CD14-positive monocyte (primary cell): Measurements from ENCODE around the gene SERPING1. TPM values are rescaled to one million over a fixed set of nuclear protein-coding genes. Genes with fewer than 3 reads are reported as not detected.

Source experiments
- DNase-seq, 3 donors: peaks; one replicate each; pipeline ENCODE4 v3.0.0-alpha.2; 2011 to 2022
- H2AFZ ChIP-seq: 2 replicates; pipeline ENCODE4 v1.6.0; 2012; ENCODE audit warnings: mild to moderate bottlenecking, low read depth, low read length, inconsistent platforms; ENCODE audit not compliant: insufficient read depth, poor library complexity, severe bottlenecking
- H3K27ac ChIP-seq, 2 donors: 1 replicate in 1 of 2; 2 replicates in 1 of 2; pipeline ENCODE4 v1.5.1; 2012 to 2013; ENCODE audit warnings: low read length in 2 of 2, control low read depth in 1 of 2, inconsistent platforms in 1 of 2, low read depth in 1 of 2, mild to moderate bottlenecking in 1 of 2
- H3K27me3 ChIP-seq, 2 donors: one replicate each; pipeline versions ENCODE4 v1.6.0 to v1.6.1; 2011 to 2013; ENCODE audit warnings: low read length in 2 of 2; ENCODE audit not compliant: control insufficient read depth in 2 of 2, insufficient read depth in 2 of 2
- H3K36me3 ChIP-seq, 2 donors: replicated peaks in 1 of 2; 1 replicate in 1 of 2; 2 replicates in 1 of 2; pipeline versions ENCODE4 v1.5.1 to v1.6.1; 2012 to 2013; ENCODE audit warnings: low read length in 2 of 2, control low read depth in 1 of 2, inconsistent platforms in 1 of 2, mild to moderate bottlenecking in 1 of 2; ENCODE audit not compliant: insufficient read depth in 2 of 2, control insufficient read depth in 1 of 2
- H3K4me1 ChIP-seq, 2 donors: 1 replicate in 1 of 2; 2 replicates in 1 of 2; pipeline versions ENCODE4 v1.5.1 to v1.6.1; 2012 to 2013; ENCODE audit warnings: low read length in 2 of 2, control low read depth in 1 of 2, inconsistent platforms in 1 of 2, mild to moderate bottlenecking in 1 of 2, moderate library complexity in 1 of 2; ENCODE audit not compliant: insufficient read depth in 2 of 2, control insufficient read depth in 1 of 2
- H3K4me2 ChIP-seq: replicated peaks from 2 replicates; pipeline ENCODE3; 2012; ENCODE audit warnings: low read length, moderate library complexity, mild to moderate bottlenecking; ENCODE audit not compliant: poor library complexity, severe bottlenecking; ENCODE audit errors: extremely low read depth
- H3K4me3 ChIP-seq, 3 experiments: fragments of 200-600 bp in 1 of 3; sonication (generic) in 1 of 3; replicated peaks in 1 of 3; 1 replicate in 2 of 3; 2 replicates in 1 of 3; pipeline ENCODE4 v1.5.1; 2011 to 2013; ENCODE audit warnings: low read length in 3 of 3, mild to moderate bottlenecking in 3 of 3, control low read depth in 2 of 3, low read depth in 2 of 3, inconsistent platforms in 1 of 3, moderate library complexity in 1 of 3
- H3K79me2 ChIP-seq: 2 replicates; pipeline ENCODE4 v1.6.0; 2012; ENCODE audit warnings: mild to moderate bottlenecking, control low read depth, inconsistent platforms, low read length, moderate library complexity; ENCODE audit not compliant: insufficient read depth
- H3K9ac ChIP-seq: 2 replicates; pipeline ENCODE4 v1.6.0; 2017; ENCODE audit warnings: low read length, mild to moderate bottlenecking; ENCODE audit not compliant: insufficient read depth, poor library complexity, severe bottlenecking
- H3K9me3 ChIP-seq, 2 donors: replicated peaks in 1 of 2; 1 replicate in 1 of 2; 2 replicates in 1 of 2; pipeline versions ENCODE4 v1.5.1 to v1.6.1; 2012 to 2013; ENCODE audit warnings: low read length in 2 of 2, control low read depth in 1 of 2; ENCODE audit not compliant: control insufficient read depth in 1 of 2, insufficient read depth in 1 of 2
- H4K20me1 ChIP-seq: 2 replicates; pipeline ENCODE4 v1.6.0; 2012; ENCODE audit warnings: mild to moderate bottlenecking, low read length, control low read depth, moderate library complexity; ENCODE audit not compliant: insufficient read depth
- H3K27ac Mint-ChIP-seq, 7 donors: one replicate each; pipeline ENCODE4 v1.8.0; 2020; ENCODE audit warnings: mild to moderate bottlenecking in 7 of 7, mixed read lengths in 7 of 7, moderate library complexity in 6 of 7, inconsistent platforms in 2 of 7
- H3K27me3 Mint-ChIP-seq, 3 donors: one replicate each; pipeline ENCODE4 v1.8.0; 2021 to 2022; ENCODE audit warnings: low read depth in 3 of 3, mild to moderate bottlenecking in 3 of 3, mixed read lengths in 3 of 3, moderate library complexity in 3 of 3, inconsistent platforms in 1 of 3
- H3K36me3 Mint-ChIP-seq, 2 donors: one replicate each; pipeline ENCODE4 v1.8.0; 2020; ENCODE audit warnings: mixed read lengths in 2 of 2, inconsistent platforms in 1 of 2, mild to moderate bottlenecking in 1 of 2
- H3K4me1 Mint-ChIP-seq: one replicate; pipeline ENCODE4 v1.8.0; 2020; ENCODE audit warnings: mild to moderate bottlenecking, mixed read lengths
- H3K4me3 Mint-ChIP-seq, 2 donors: one replicate each; pipeline ENCODE4 v1.8.0; 2020; ENCODE audit warnings: mild to moderate bottlenecking in 2 of 2, mixed read lengths in 2 of 2, moderate library complexity in 1 of 2
- H3K9me3 Mint-ChIP-seq, 7 donors: one replicate each; pipeline ENCODE4 v1.8.0; 2020 to 2022; ENCODE audit warnings: mixed read lengths in 7 of 7, mild to moderate bottlenecking in 6 of 7, moderate library complexity in 6 of 7, inconsistent platforms in 2 of 7
- WGBS: methylation state at CpG from one replicate; pipeline ENCODE4 v1.1.5; 2013; ENCODE audit warnings: missing lambda C conversion rate; ENCODE audit not compliant: insufficient coverage; 5-methylcytosine and 5-hydroxymethylcytosine counted together
- intact Hi-C, 2 donors: fragments of 100-400 bp; cut with micrococcal nuclease; formaldehyde crosslinking; loops; one replicate each; pipeline versions ENCODE4 v1.15.0 to v1.15.1; 2023
- polyA plus RNA-seq, 3 donors: library from polyadenylated mRNA; depleted of rRNA in 1 of 3; unstranded in 2 of 3; stranded (reverse) in 1 of 3; fragments of 300-500 nt in 2 of 3; fragments of >200 nt in 1 of 3; fragmentation: Illumina TruSeq in 2 of 3; gene quantifications; 1 replicate in 2 of 3; 2 replicates in 1 of 3; pipeline ENCODE4 v1.2.3, GENCODE V29; 2012 to 2021
- TF ChIP-seq, protein P1 (sequence below): fragments of 200-600 bp; IDR thresholded peaks from one replicate; pipeline ENCODE4 v1.8.0; 2022; ENCODE audit warnings: antibody characterized with exemption, mild to moderate bottlenecking

The SERPING1 gene
- polyA plus RNA-seq, 3 donors, result 7.3 to 10.8 (median 8.5) TPM

DNA sequence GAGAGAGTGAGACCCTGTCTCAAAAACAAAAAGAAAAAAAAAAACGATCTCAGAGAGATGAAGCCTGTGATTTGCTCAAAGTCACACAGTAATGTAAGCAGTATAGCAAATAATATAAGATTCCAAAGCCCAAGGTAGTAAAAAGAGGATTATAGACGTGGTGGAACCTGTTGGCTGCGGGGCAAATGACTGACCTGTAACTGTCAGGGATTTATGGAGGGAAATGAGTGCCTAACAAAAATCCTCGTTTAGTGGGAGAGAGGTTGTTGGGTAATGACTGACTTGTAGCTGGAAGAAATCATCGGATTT, 59.4 kb downstream of the SERPING1 start:
- peak overlapping the region; percentile 51 to 98 (median 89) for H3K4me3 ChIP-seq
- H2AFZ ChIP-seq, result peak overlapping the region; percentile 99
- peaks cover 39% of the 10 kb centered on the region for H3K79me2 ChIP-seq
- TF ChIP-seq, protein P1, sequence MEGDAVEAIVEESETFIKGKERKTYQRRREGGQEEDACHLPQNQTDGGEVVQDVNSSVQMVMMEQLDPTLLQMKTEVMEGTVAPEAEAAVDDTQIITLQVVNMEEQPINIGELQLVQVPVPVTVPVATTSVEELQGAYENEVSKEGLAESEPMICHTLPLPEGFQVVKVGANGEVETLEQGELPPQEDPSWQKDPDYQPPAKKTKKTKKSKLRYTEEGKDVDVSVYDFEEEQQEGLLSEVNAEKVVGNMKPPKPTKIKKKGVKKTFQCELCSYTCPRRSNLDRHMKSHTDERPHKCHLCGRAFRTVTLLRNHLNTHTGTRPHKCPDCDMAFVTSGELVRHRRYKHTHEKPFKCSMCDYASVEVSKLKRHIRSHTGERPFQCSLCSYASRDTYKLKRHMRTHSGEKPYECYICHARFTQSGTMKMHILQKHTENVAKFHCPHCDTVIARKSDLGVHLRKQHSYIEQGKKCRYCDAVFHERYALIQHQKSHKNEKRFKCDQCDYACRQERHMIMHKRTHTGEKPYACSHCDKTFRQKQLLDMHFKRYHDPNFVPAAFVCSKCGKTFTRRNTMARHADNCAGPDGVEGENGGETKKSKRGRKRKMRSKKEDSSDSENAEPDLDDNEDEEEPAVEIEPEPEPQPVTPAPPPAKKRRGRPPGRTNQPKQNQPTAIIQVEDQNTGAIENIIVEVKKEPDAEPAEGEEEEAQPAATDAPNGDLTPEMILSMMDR, result no peak
- H3K9me3 Mint-ChIP-seq, result no peaks in the 10 kb centered on the region
- peaks cover 0 to 3% (median 0%) of the 10 kb centered on the region in 3 donors for H3K27me3 Mint-ChIP-seq
- H3K36me3 Mint-ChIP-seq, result peaks cover 25 to 28% of the 10 kb centered on the region in 2 donors
- H3K27ac ChIP-seq, result peak overlapping the region; percentile 61 to 88
- H3K4me3 Mint-ChIP-seq, result peak overlapping the region; percentile 86 to 99
- H4K20me1 ChIP-seq, result peaks cover 14% of the 10 kb centered on the region
- WGBS, result no CpG with 5 or more reads among the region's 5 CpGs
- H3K4me2 ChIP-seq, result peak overlapping the region; percentile 88
- no peaks in the 10 kb centered on the region for H3K9me3 ChIP-seq
- peak overlapping the region; percentile 70 for H3K9ac ChIP-seq
- H3K4me1 Mint-ChIP-seq, result peaks cover 31% of the 10 kb centered on the region
- peaks cover 38 to 41% of the 10 kb centered on the region in 2 donors for H3K4me1 ChIP-seq
- intact Hi-C loops, result loop anchor here in 1 of 2 donors (1.0 kb wide), 1 partner anchor 10 kb away; no protein-coding TSS in a partner anchor
- no peak for DNase-seq
- peak overlapping the region; percentile 51 to 97 (median 93) for H3K27ac Mint-ChIP-seq
- H3K36me3 ChIP-seq, result peaks cover 23 to 27% of the 10 kb centered on the region in 2 donors
- H3K27me3 ChIP-seq, result no peaks in the 10 kb centered on the region

DNA sequence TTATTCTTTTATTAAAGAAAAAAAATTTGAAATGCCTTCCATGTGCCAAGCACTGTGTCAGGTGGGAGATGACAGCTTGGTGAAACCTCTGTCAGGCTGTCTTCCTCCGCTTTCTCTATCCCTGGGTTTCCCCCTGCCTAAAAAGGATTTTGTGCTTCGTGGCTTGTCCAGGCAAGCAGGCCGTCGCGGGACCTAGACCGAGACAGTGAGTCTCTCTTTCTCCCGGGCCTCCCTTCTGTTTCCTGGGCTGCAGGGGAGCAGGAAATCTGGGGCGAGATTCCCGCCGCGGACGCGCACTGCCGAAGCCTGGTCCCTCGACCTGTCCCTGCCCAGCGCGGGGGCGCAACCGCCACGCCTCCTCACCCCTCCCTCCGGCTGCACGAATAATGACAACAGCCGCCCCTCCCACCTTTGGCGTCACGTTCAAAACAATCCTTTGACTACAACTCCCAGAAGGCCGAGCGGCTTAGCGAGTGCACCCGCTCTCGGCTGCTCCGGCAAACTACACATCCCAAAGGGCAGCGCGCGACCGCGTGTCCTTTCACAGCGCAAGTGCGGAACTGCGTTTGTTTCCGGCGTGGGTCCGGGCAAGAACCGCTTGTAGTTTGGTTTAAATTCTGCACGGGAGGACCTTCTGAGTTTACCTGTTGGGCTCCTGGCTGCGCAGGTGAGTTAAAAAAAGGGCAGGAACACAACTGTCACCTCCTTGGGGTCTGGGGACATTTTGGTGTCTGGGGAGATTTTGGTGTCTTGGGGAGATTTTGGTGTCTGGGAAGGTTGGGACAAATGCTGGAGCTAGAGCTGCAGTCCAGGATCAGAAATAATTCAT, 59.9 kb downstream of the SERPING1 start, which contains the start of gene CLP1:
Gene CLP1 (plus strand): TSS at position 569 of the 829 bp plus-strand sequence. CDS start 1,715 bp downstream, outside the sequence.
- H3K9me3 Mint-ChIP-seq, result no peaks in the 10 kb centered on the region
- under 1% methylated on average over 40 of the region's 45 CpGs for WGBS

More for the DNA sequence above, 59.9 kb downstream of the SERPING1 start, which contains the start of gene CLP1:
- Histone ChIP-seq H3K4me3 (peak within 1 kb of the TSS; percentile 70 to 98 (median 89)), H4K20me1 (peaks cover 14% of the 10 kb centered on the region), H3K79me2 (peaks cover 39% of the 10 kb centered on the region), H3K9ac (peak within 1 kb of the TSS; percentile 70), H3K4me2 (peak within 1 kb of the TSS; percentile 88), H3K27me3 (no peaks in the 10 kb centered on the region), H3K27ac (peak within 1 kb of the TSS; percentile 61 to 88), H3K9me3 (no peaks in the 10 kb centered on the region), H2AFZ (peak within 1 kb of the TSS; percentile 99), H3K36me3 (peaks cover 28 to 32% of the 10 kb centered on the region in 2 donors), H3K4me1 (peaks cover 35 to 39% of the 10 kb centered on the region in 2 donors)
- Mint-ChIP-seq H3K36me3 (peaks cover 29 to 33% of the 10 kb centered on the region in 2 donors), H3K4me3 (peak within 1 kb of the TSS; percentile 86 to 99), H3K27me3 (peaks cover 0 to 3% (median 0%) of the 10 kb centered on the region in 3 donors), H3K27ac (peak within 1 kb of the TSS; percentile 91 to 97 (median 95)), H3K4me1 (peaks cover 27% of the 10 kb centered on the region)
- DNase-seq, result peak; percentile 97 to 98 (median 97)
- intact Hi-C loops, result loop anchor here in 1 of 2 donors (1.0 kb wide), 1 partner anchor 10 kb away; no protein-coding TSS in a partner anchor
- TF ChIP-seq, protein P1, result no peak
